ENCODE data around the gene TENM4. TPM values are rescaled to one million over a fixed set of nuclear protein-coding genes. Genes with fewer than 3 reads are reported as not detected.

Gene TENM4
- polyA plus RNA-seq, 3 donors = 0.31 to 1.7 TPM; not detected in 1

DNA sequence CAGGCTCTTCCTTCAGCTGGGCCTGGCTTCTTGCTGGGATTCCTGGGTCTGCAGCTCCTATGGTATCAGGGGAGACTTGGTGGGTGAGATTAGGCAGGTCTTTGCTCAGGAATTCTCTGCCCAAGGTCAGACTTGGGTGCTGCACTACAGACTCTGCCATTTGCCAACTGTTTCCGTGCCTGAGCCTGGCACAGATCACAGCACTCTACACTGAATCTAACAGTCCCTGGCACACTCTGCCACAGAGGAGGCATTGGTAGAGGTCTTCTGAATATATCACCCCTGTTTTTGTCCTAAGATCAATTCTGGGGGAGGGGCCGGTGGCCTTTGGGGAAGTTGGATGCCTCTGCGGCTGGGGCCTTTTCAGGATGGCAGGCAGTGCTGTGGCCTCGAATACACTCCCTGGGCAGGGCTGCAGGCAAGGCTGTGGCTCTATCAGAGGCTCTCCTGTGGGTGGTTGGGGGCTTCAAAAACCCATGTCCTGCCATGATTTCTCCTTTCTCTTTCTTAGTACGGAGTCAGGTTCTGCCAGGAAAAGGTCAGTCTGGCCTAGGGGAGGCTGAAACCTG, 751.2 kb downstream of the TENM4 start:
- TF ChIP-seq, protein P1, sequence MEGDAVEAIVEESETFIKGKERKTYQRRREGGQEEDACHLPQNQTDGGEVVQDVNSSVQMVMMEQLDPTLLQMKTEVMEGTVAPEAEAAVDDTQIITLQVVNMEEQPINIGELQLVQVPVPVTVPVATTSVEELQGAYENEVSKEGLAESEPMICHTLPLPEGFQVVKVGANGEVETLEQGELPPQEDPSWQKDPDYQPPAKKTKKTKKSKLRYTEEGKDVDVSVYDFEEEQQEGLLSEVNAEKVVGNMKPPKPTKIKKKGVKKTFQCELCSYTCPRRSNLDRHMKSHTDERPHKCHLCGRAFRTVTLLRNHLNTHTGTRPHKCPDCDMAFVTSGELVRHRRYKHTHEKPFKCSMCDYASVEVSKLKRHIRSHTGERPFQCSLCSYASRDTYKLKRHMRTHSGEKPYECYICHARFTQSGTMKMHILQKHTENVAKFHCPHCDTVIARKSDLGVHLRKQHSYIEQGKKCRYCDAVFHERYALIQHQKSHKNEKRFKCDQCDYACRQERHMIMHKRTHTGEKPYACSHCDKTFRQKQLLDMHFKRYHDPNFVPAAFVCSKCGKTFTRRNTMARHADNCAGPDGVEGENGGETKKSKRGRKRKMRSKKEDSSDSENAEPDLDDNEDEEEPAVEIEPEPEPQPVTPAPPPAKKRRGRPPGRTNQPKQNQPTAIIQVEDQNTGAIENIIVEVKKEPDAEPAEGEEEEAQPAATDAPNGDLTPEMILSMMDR (IDR thresholded peaks at IDR 0.05) = no peak
- no peaks in the 10 kb centered on the region for H3K9me3 ChIP-seq (replicated peaks in 1 of 2; ENCODE audit: control insufficient read depth in 1 of 2, insufficient read depth in 1 of 2, low read length in 2 of 2)
- H3K79me2 ChIP-seq (ENCODE audit: insufficient read depth, low read length) = no peaks in the 10 kb centered on the region
- no peak overlapping the region for H3K9ac ChIP-seq (ENCODE audit: insufficient read depth, low read length, poor library complexity, severe bottlenecking)
- 40% methylated on average over 4 of the region's 5 CpGs for whole genome bisulfite sequencing (ENCODE audit: insufficient coverage)
- H2AFZ ChIP-seq (ENCODE audit: insufficient read depth, low read depth, low read length, poor library complexity, severe bottlenecking) = no peak overlapping the region
- no peak overlapping the region for H3K4me3 ChIP-seq (replicated peaks in 1 of 3; ENCODE audit: low read depth in 2 of 3, low read length in 3 of 3)
- Mint-ChIP-seq H3K4me1 (no peaks in the 10 kb centered on the region), H3K36me3 (no peaks in the 10 kb centered on the region), H3K27ac (no peak overlapping the region), H3K4me3 (no peak overlapping the region), H3K27me3 (ENCODE audit: low read depth in 3 of 3) (peaks cover 4 to 7% (median 5%) of the 10 kb centered on the region in 3 donors), H3K9me3 (peaks cover 0 to 2% (median 0%) of the 10 kb centered on the region in 7 donors)
- no peak for DNase-seq
- no peaks in the 10 kb centered on the region for H4K20me1 ChIP-seq (ENCODE audit: insufficient read depth, low read length)
- no peak overlapping the region for H3K27ac ChIP-seq (ENCODE audit: low read depth in 1 of 2, low read length in 2 of 2)
- no peaks in the 10 kb centered on the region for H3K27me3 ChIP-seq (ENCODE audit: control insufficient read depth in 2 of 2, insufficient read depth in 2 of 2, low read length in 2 of 2)
- H3K36me3 ChIP-seq (replicated peaks in 1 of 2; ENCODE audit: control insufficient read depth in 1 of 2, insufficient read depth in 2 of 2, low read length in 2 of 2) = no peaks in the 10 kb centered on the region
- H3K4me1 ChIP-seq (ENCODE audit: control insufficient read depth in 1 of 2, insufficient read depth in 2 of 2, low read length in 2 of 2) = no peaks in the 10 kb centered on the region
- no peak overlapping the region for H3K4me2 ChIP-seq (replicated peaks; ENCODE audit: extremely low read depth, low read length, poor library complexity, severe bottlenecking)
- intact Hi-C loops (cut with micrococcal nuclease) = no loop called here

DNA sequence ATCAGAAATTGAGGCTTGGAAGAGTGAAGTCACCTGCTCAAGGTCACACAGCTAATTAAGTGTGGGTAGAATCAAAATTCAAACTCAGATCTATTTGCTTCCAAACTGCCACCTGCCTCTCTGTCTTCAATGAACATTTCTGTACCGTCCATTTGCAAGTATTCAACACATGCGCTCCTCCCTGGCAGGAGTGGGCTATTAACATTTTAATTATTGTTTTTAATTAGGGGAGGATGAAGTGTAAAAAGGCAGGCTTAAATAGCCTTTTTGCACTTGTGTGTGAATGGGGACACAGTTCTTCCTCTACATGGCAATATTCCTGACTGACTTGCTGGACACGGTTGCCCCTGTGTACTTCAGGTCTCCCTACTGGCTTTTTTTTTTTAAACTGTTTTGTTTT, 751.7 kb downstream of the TENM4 start:
- TF ChIP-seq, protein P1 (IDR thresholded peaks at IDR 0.05) = no peak
- Histone ChIP-seq H3K4me3 (replicated peaks in 1 of 3; ENCODE audit: low read depth in 2 of 3, low read length in 3 of 3) (no peak overlapping the region), H3K36me3 (replicated peaks in 1 of 2; ENCODE audit: control insufficient read depth in 1 of 2, insufficient read depth in 2 of 2, low read length in 2 of 2) (no peaks in the 10 kb centered on the region), H3K27me3 (ENCODE audit: control insufficient read depth in 2 of 2, insufficient read depth in 2 of 2, low read length in 2 of 2) (no peaks in the 10 kb centered on the region), H2AFZ (ENCODE audit: insufficient read depth, low read depth, low read length, poor library complexity, severe bottlenecking) (no peak overlapping the region), H3K4me1 (ENCODE audit: control insufficient read depth in 1 of 2, insufficient read depth in 2 of 2, low read length in 2 of 2) (no peaks in the 10 kb centered on the region), H3K79me2 (ENCODE audit: insufficient read depth, low read length) (no peaks in the 10 kb centered on the region), H3K4me2 (replicated peaks; ENCODE audit: extremely low read depth, low read length, poor library complexity, severe bottlenecking) (no peak overlapping the region), H3K9me3 (replicated peaks in 1 of 2; ENCODE audit: control insufficient read depth in 1 of 2, insufficient read depth in 1 of 2, low read length in 2 of 2) (no peaks in the 10 kb centered on the region), H4K20me1 (ENCODE audit: insufficient read depth, low read length) (no peaks in the 10 kb centered on the region), H3K9ac (ENCODE audit: insufficient read depth, low read length, poor library complexity, severe bottlenecking) (no peak overlapping the region), H3K27ac (ENCODE audit: low read depth in 1 of 2, low read length in 2 of 2) (no peak overlapping the region)
- Mint-ChIP-seq H3K9me3 (peaks cover 0 to 2% (median 0%) of the 10 kb centered on the region in 7 donors), H3K4me3 (no peak overlapping the region), H3K4me1 (no peaks in the 10 kb centered on the region), H3K36me3 (no peaks in the 10 kb centered on the region), H3K27ac (no peak overlapping the region), H3K27me3 (ENCODE audit: low read depth in 3 of 3) (peaks cover 5 to 7% (median 5%) of the 10 kb centered on the region in 3 donors)
- WGBS (ENCODE audit: insufficient coverage) = 20% methylated on average over 1 of the region's 3 CpGs
- DNase-seq = no peak
- intact Hi-C loops (cut with micrococcal nuclease) = no loop called here

Data from CD14-positive monocyte (primary cell).